Neural cell (in vitro differentiated cells): ENCODE data around the gene IGFBP7. TPM values are rescaled to one million over a fixed set of nuclear protein-coding genes. Genes with fewer than 3 reads are reported as not detected.

Experiments used
- H2AFZ ChIP-seq: fragments of 200-600, 300-800 bp; sonication (generic), shearing (Covaris generic); 2 replicates; pipeline ENCODE4 v1.6.0; 2014; ENCODE audit warnings: low read depth, mild to moderate bottlenecking, antibody characterized with exemption, low read length, moderate library complexity
- H3F3A ChIP-seq: fragments of 200-600 bp; shearing (Covaris generic); 2 replicates; pipeline ENCODE4 v1.6.1; 2016; ENCODE audit warnings: mild to moderate bottlenecking, moderate library complexity, mixed read lengths, antibody characterized with exemption, low read length; ENCODE audit not compliant: insufficient read depth, poor library complexity, severe bottlenecking
- H3K27ac ChIP-seq: fragments of 200-600, 300-800 bp; sonication (generic), shearing (Covaris generic); 2 replicates; pipeline ENCODE4 v1.5.1; 2014; ENCODE audit warnings: mild to moderate bottlenecking, low read length, moderate library complexity
- H3K27me3 ChIP-seq: fragments of 300-800, 200-600 bp; sonication (generic), shearing (Covaris generic); 2 replicates; pipeline ENCODE4 v1.6.0; 2014; ENCODE audit warnings: mild to moderate bottlenecking, low read depth, low read length, moderate library complexity; ENCODE audit not compliant: insufficient read depth
- H3K36me3 ChIP-seq: fragments of 300-800, 200-600 bp; sonication (generic), shearing (Covaris generic); 2 replicates; pipeline ENCODE4 v1.5.1; 2014; ENCODE audit warnings: mild to moderate bottlenecking, antibody characterized with exemption, low read length, moderate library complexity; ENCODE audit not compliant: insufficient read depth
- H3K4me2 ChIP-seq: fragments of 300-800, 200-600 bp; sonication (generic), shearing (Covaris generic); 2 replicates; pipeline ENCODE4 v1.6.0; 2014; ENCODE audit warnings: mild to moderate bottlenecking, low read length
- H3K4me3 ChIP-seq: fragments of 300-800, 200-600 bp; sonication (generic), shearing (Covaris generic); 2 replicates; pipeline ENCODE4 v1.5.1; 2014; ENCODE audit warnings: mild to moderate bottlenecking, low read length, moderate library complexity
- H3K79me2 ChIP-seq: fragments of 200-600 bp; shearing (Covaris generic); replicated peaks from 2 replicates; pipeline ENCODE4 v1.6.0; 2014; ENCODE audit warnings: mild to moderate bottlenecking, low read length, moderate library complexity; ENCODE audit not compliant: insufficient read depth
- H3K9ac ChIP-seq: fragments of 300-800, 200-600 bp; sonication (generic), shearing (Covaris generic); 2 replicates; pipeline ENCODE4 v1.6.1; 2016; ENCODE audit warnings: mild to moderate bottlenecking, low read length, mixed read lengths
- H3K9me2 ChIP-seq: fragments of 200-600 bp; shearing (Covaris generic); 2 replicates; pipeline ENCODE4 v1.6.1; 2016; ENCODE audit warnings: mild to moderate bottlenecking, low read length, mixed read lengths; ENCODE audit not compliant: insufficient read depth
- H3K9me3 ChIP-seq: fragments of 200-600, 300-800 bp; sonication (generic), shearing (Covaris generic); 2 replicates; pipeline ENCODE4 v1.6.1; 2016; ENCODE audit warnings: mild to moderate bottlenecking, mixed run types, low read length, moderate library complexity, mixed read lengths
- H4K20me1 ChIP-seq: fragments of 200-600 bp; shearing (Covaris generic); 2 replicates; pipeline ENCODE4 v1.6.1; 2016; ENCODE audit warnings: mild to moderate bottlenecking, mixed run types; ENCODE audit not compliant: insufficient read depth
- CTCF ChIP-seq: fragments of 450-650 bp; IDR thresholded peaks from 2 replicates; pipeline ENCODE4 v1.5.1; 2014; ENCODE audit warnings: antibody characterized with exemption, mild to moderate bottlenecking, moderate library complexity; ENCODE audit not compliant: poor library complexity, severe bottlenecking
- EP300 ChIP-seq: fragments of 450-650 bp; conservative IDR thresholded peaks from 2 replicates; pipeline ENCODE4 v1.6.1; 2014; ENCODE audit warnings: antibody characterized with exemption, mild to moderate bottlenecking, moderate library complexity; ENCODE audit not compliant: poor library complexity, severe bottlenecking
- EZH2 ChIP-seq: fragments of 200-600, 300-800 bp; shearing (Covaris generic), sonication (generic); IDR thresholded peaks from 2 replicates; pipeline ENCODE4 v1.6.1; 2014; ENCODE audit warnings: antibody characterized with exemption, low read length, borderline replicate concordance, mild to moderate bottlenecking; ENCODE audit not compliant: insufficient read depth, poor library complexity, severe bottlenecking
- MXI1 ChIP-seq: fragments of 450-650 bp; conservative IDR thresholded peaks from 2 replicates; pipeline ENCODE4 v1.6.1; 2014; ENCODE audit warnings: antibody characterized with exemption, mild to moderate bottlenecking; ENCODE audit not compliant: poor library complexity, severe bottlenecking
- POLR2AphosphoS5 ChIP-seq: IDR thresholded peaks from 2 replicates; pipeline ENCODE4 v1.6.1; 2012
- RAD21 ChIP-seq: fragments of 450-650 bp; conservative IDR thresholded peaks from 2 replicates; pipeline ENCODE4 v1.6.1; 2014; ENCODE audit warnings: antibody characterized with exemption, mild to moderate bottlenecking, moderate library complexity
- SMC3 ChIP-seq: fragments of 450-650 bp; conservative IDR thresholded peaks from 2 replicates; pipeline ENCODE4 v1.6.1; 2014; ENCODE audit warnings: antibody characterized with exemption, mild to moderate bottlenecking, moderate library complexity; ENCODE audit not compliant: poor library complexity
- TAF1 ChIP-seq: IDR thresholded peaks from 2 replicates; pipeline ENCODE4 v1.6.1; 2012; ENCODE audit warnings: low read depth
- polyA plus RNA-seq: library from polyadenylated mRNA; depleted of rRNA; stranded (reverse); fragments of >200 nt; gene quantifications from 2 replicates; pipeline ENCODE4 v1.2.3, GENCODE V29; 2014
- TF ChIP-seq, protein P1 (sequence below): IDR thresholded peaks from 2 replicates; pipeline ENCODE4 v1.6.1; 2012; ENCODE audit warnings: borderline replicate concordance

Gene IGFBP7
- polyA plus RNA-seq, 1 donor from 2014 or later, result 0.33 TPM

DNA sequence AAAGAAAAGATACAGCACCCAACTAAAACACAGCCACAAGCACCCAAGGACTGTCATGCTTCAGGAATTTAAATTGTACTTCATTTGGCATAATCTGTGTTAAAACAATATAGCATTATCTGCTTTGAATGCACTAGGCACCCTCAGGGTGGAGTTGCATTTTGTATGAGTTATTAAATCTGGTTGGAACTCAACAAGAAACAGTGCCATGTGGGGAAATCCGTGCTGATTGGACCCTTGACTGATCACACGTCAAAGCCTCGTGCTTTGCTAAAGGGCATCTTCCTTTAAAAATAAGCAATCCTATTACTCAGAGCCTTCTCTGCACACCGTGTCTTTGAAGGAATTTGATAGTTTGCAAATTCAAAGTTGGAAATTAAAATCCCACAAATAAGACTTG, 35.4 kb downstream of the IGFBP7 start (continued):
- TF ChIP-seq, protein P1, sequence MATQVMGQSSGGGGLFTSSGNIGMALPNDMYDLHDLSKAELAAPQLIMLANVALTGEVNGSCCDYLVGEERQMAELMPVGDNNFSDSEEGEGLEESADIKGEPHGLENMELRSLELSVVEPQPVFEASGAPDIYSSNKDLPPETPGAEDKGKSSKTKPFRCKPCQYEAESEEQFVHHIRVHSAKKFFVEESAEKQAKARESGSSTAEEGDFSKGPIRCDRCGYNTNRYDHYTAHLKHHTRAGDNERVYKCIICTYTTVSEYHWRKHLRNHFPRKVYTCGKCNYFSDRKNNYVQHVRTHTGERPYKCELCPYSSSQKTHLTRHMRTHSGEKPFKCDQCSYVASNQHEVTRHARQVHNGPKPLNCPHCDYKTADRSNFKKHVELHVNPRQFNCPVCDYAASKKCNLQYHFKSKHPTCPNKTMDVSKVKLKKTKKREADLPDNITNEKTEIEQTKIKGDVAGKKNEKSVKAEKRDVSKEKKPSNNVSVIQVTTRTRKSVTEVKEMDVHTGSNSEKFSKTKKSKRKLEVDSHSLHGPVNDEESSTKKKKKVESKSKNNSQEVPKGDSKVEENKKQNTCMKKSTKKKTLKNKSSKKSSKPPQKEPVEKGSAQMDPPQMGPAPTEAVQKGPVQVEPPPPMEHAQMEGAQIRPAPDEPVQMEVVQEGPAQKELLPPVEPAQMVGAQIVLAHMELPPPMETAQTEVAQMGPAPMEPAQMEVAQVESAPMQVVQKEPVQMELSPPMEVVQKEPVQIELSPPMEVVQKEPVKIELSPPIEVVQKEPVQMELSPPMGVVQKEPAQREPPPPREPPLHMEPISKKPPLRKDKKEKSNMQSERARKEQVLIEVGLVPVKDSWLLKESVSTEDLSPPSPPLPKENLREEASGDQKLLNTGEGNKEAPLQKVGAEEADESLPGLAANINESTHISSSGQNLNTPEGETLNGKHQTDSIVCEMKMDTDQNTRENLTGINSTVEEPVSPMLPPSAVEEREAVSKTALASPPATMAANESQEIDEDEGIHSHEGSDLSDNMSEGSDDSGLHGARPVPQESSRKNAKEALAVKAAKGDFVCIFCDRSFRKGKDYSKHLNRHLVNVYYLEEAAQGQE, result no peak

GRCh38 chr4:57073559-57073958, 36.6 kb downstream of the IGFBP7 start:
- Histone ChIP-seq H3F3A (no peaks in the 10 kb centered on the region), H3K4me2 (no peak overlapping the region), H3K9me3 (no peaks in the 10 kb centered on the region), H3K9ac (no peak overlapping the region), H3K36me3 (no peaks in the 10 kb centered on the region), H4K20me1 (no peaks in the 10 kb centered on the region), H3K9me2 (no peaks in the 10 kb centered on the region), H2AFZ (no peak overlapping the region), H3K27ac (no peak overlapping the region), H3K79me2 (no peaks in the 10 kb centered on the region), H3K27me3 (no peaks in the 10 kb centered on the region), H3K4me3 (no peak overlapping the region)
- TF ChIP-seq CTCF, result no peak
- no peak for TF ChIP-seq RAD21
- no peak for TF ChIP-seq TAF1
- no peak for TF ChIP-seq EP300
- no peak for TF ChIP-seq POLR2AphosphoS5
- no peak for TF ChIP-seq MXI1
- TF ChIP-seq, protein P1, result no peak
- no peak for TF ChIP-seq EZH2
- no peak for TF ChIP-seq SMC3
